Measurements from ENCODE around the gene P3R3URF. TPM values are rescaled to one million over a fixed set of nuclear protein-coding genes. Genes with fewer than 3 reads are reported as not detected.

The P3R3URF gene
- total RNA-seq, 2 donors from 2014 or later: not detected

GRCh38 chr1:46193285-46193684 is 17.0 kb upstream of the P3R3URF start:
- H3K9me3 Mint-ChIP-seq: no peaks in the 10 kb centered on the region
- H3K9me3 ChIP-seq (ENCODE audit: control insufficient read depth, low read length): no peaks in the 10 kb centered on the region
- TF ChIP-seq CTCF (conservative IDR thresholded peaks at IDR 0.05): no peak

GRCh38 chr1:46192171-46192570 is 15.9 kb upstream of the P3R3URF start:
- WGBS, 2 experiments (ENCODE audit: insufficient coverage in 1 of 2, insufficient read length in 1 of 2): 94 to 95% methylated on average over 6 to 10 of the region's 10 CpGs
- Mint-ChIP-seq H3K4me1 (peaks cover 3% of the 10 kb centered on the region), H3K27me3 (ENCODE audit: insufficient read depth) (no peaks in the 10 kb centered on the region), H3K36me3 (ENCODE audit: low read depth) (peaks cover 62% of the 10 kb centered on the region), H3K9me3 (no peaks in the 10 kb centered on the region), H3K27ac (no peak overlapping the region), H3K4me3 (no peak overlapping the region)
- Histone ChIP-seq H3K9me3 (ENCODE audit: control insufficient read depth, low read length) (no peaks in the 10 kb centered on the region), H3K36me3 (ENCODE audit: control insufficient read depth, insufficient read depth, low read length) (peaks cover 68% of the 10 kb centered on the region), H3K4me1 (ENCODE audit: control insufficient read depth, insufficient read depth, low read length) (no peaks in the 10 kb centered on the region), H3K27ac (ENCODE audit: low read depth, low read length) (no peak overlapping the region), H3K27me3 (ENCODE audit: control insufficient read depth, insufficient read depth, low read length, poor library complexity, severe bottlenecking) (no peaks in the 10 kb centered on the region), H3K9ac (ENCODE audit: extremely low read depth, low read length, poor library complexity, severe bottlenecking) (no peak overlapping the region), H3K4me3 (ENCODE audit: low read length) (no peak overlapping the region)
- no peak for DNase-seq
- no peak for TF ChIP-seq CTCF (conservative IDR thresholded peaks at IDR 0.05)

More at GRCh38 chr1:46193285-46193684, 17.0 kb upstream of the P3R3URF start:
- H3K27ac Mint-ChIP-seq: no peak overlapping the region
- H3K36me3 Mint-ChIP-seq (ENCODE audit: low read depth): peaks cover 52% of the 10 kb centered on the region
- Histone ChIP-seq H3K27me3 (ENCODE audit: control insufficient read depth, insufficient read depth, low read length, poor library complexity, severe bottlenecking) (no peaks in the 10 kb centered on the region), H3K4me3 (ENCODE audit: low read length) (no peak overlapping the region), H3K36me3 (ENCODE audit: control insufficient read depth, insufficient read depth, low read length) (peaks cover 58% of the 10 kb centered on the region), H3K27ac (ENCODE audit: low read depth, low read length) (no peak overlapping the region), H3K9ac (ENCODE audit: extremely low read depth, low read length, poor library complexity, severe bottlenecking) (no peak overlapping the region), H3K4me1 (ENCODE audit: control insufficient read depth, insufficient read depth, low read length) (no peaks in the 10 kb centered on the region)
- H3K4me1 Mint-ChIP-seq: peaks cover 6% of the 10 kb centered on the region
- no peaks in the 10 kb centered on the region for H3K27me3 Mint-ChIP-seq (ENCODE audit: insufficient read depth)
- no peak overlapping the region for H3K4me3 Mint-ChIP-seq
- WGBS, 2 experiments (ENCODE audit: insufficient coverage in 1 of 2, insufficient read length in 1 of 2): 91 to 95% methylated on average over 4 to 7 of the region's 7 CpGs
- no peak for DNase-seq

GRCh38 chr1:46191033-46191701 is 14.9 kb upstream of the P3R3URF start:
- no peak overlapping the region for H3K4me3 Mint-ChIP-seq
- no peak overlapping the region for H3K27ac ChIP-seq (ENCODE audit: low read depth, low read length)
- no peaks in the 10 kb centered on the region for H3K27me3 Mint-ChIP-seq (ENCODE audit: insufficient read depth)
- TF ChIP-seq CTCF (conservative IDR thresholded peaks at IDR 0.05): no peak
- H3K36me3 Mint-ChIP-seq (ENCODE audit: low read depth): peaks cover 62% of the 10 kb centered on the region
- no peaks in the 10 kb centered on the region for H3K9me3 ChIP-seq (ENCODE audit: control insufficient read depth, low read length)
- H3K4me1 ChIP-seq (ENCODE audit: control insufficient read depth, insufficient read depth, low read length): no peaks in the 10 kb centered on the region
- DNase-seq: no peak
- H3K9ac ChIP-seq (ENCODE audit: extremely low read depth, low read length, poor library complexity, severe bottlenecking): no peak overlapping the region
- H3K27ac Mint-ChIP-seq: no peak overlapping the region
- H3K36me3 ChIP-seq (ENCODE audit: control insufficient read depth, insufficient read depth, low read length): peaks cover 61% of the 10 kb centered on the region
- no peaks in the 10 kb centered on the region for H3K9me3 Mint-ChIP-seq
- no peak overlapping the region for H3K4me3 ChIP-seq (ENCODE audit: low read length)
- peaks cover 2% of the 10 kb centered on the region for H3K4me1 Mint-ChIP-seq
- 96 to 97% methylated on average over 6 to 8 of the region's 9 CpGs for WGBS, 2 experiments (ENCODE audit: insufficient coverage in 1 of 2, insufficient read length in 1 of 2)
- no peaks in the 10 kb centered on the region for H3K27me3 ChIP-seq (ENCODE audit: control insufficient read depth, insufficient read depth, low read length, poor library complexity, severe bottlenecking)
